ENCODE results near the gene AFAP1.

AFAP1 gene

DNA sequence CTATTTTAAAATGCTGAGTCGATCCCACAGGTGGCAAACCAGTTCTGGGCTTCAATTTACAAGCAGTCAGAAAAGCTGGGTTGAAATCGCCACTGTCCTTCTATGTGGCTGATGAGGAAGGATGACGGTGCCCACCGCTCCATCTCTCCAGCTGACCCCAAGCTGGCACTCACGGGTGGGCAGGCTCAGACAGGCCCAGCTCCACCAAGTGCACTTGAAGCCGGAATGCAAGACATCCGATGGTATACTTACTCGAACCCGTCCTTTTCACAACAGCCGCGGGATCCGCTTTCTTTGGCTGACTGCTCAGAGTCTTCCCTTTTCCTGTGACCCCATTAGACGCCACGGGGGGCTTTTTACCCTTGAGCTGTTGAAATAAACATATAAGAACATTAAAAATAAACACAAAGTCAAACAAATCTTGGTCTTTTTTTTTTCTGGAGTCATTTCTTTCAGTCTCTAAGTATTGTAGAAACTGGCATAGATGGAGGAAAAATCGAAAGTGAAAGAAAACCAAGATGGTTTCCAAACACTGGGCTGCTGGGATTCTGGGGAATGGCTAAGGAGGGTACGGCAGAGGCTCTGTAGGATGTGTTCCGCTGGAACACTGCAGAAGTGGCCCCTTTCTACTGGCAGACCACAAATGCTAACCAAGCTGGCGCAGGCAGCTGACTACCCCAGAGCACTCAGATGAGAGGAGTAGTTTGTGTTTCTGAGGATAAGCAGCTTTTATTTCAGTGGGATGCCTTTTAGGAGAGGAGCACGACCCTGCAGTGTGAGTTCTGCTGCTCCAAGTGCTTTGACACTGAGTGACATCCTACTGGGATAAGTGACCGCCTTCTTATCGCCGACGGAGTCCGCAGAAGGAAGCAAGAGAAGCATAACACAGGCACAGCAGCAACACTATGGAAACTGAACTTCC lies 160.9 kb downstream of the AFAP1 start:
- Mint-ChIP-seq H3K9me3 (no peaks in the 10 kb centered on the region), H3K4me1 (ENCODE audit: low read depth) (peaks cover 8% of the 10 kb centered on the region), H3K4me3 (no peak overlapping the region), H3K36me3 (ENCODE audit: low read depth) (no peaks in the 10 kb centered on the region), H3K27ac (no peak overlapping the region), H3K27me3 (peaks cover 5% of the 10 kb centered on the region)
- intact Hi-C loops (cut with micrococcal nuclease), result no loop called here

DNA sequence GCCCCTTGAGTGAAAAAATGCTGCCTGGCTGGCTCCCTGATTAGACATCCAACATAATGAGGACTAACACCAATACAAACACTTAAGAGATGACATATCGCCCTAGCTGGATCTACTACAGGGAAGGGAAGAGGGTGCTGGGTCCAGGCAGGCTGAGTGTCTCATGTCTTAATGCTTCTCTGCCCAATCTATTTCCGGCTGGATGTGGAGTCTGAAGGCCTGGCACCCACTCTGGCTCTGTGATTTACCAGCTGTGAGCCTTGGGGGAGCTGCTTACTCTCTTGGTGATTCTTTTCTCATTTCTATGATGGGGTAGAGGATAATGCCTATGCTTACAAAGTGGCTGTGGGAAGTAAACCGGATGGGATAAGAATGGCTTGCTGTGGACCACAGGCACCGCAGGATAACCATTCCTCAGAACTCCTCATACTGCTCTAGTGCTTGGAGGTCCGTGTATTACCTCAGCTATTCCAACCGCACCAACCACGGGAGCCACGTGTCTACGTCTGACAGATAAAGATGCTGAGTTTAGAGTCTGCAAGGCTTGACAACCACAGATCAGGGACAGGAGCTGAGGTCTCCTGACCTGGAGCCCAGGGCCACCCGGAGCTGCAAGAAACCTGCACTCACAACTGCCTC lies 161.7 kb downstream of the AFAP1 start:
- Mint-ChIP-seq H3K9me3 (no peaks in the 10 kb centered on the region), H3K27me3 (peaks cover 7% of the 10 kb centered on the region), H3K4me1 (ENCODE audit: low read depth) (peaks cover 8% of the 10 kb centered on the region), H3K36me3 (ENCODE audit: low read depth) (no peaks in the 10 kb centered on the region), H3K4me3 (no peak overlapping the region), H3K27ac (no peak overlapping the region)
- intact Hi-C loops (cut with micrococcal nuclease), result no loop called here

DNA sequence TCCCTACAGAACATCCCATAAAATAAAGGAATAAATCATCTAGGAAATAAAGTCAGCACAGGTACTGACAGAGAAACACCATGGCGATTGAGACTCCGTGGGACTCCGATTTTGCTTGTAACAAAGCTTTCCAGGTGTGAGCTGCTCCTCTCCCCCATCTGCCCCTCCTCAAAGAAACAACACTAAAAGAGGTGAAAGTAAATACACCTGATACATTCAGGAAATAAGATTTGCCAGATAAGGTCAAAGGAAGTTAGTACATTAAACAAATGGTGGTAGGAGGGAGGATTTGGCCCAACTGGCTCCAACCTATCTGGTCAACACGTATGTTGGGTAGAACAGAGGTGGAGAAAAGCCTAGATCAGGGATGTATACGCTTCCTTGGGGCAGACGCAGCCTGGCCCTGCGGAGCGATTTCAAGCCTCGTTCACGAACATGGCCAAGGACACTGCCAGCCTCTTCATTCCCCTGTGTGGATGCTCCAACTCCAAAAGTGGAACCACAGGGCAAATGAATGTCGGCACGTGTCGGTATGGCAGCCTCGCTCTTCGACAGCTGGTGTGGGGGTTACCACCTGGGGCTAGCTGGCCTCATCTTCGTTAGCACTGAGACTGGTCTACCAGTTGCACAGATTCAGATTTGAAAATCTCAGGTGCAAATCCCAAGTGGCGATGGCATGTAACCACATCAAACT lies 162.5 kb downstream of the AFAP1 start:
- Mint-ChIP-seq H3K27ac (no peak overlapping the region), H3K27me3 (peaks cover 10% of the 10 kb centered on the region), H3K4me1 (ENCODE audit: low read depth) (peaks cover 8% of the 10 kb centered on the region), H3K36me3 (ENCODE audit: low read depth) (no peaks in the 10 kb centered on the region), H3K4me3 (no peak overlapping the region), H3K9me3 (no peaks in the 10 kb centered on the region)
- intact Hi-C loops (cut with micrococcal nuclease), result no loop called here

DNA sequence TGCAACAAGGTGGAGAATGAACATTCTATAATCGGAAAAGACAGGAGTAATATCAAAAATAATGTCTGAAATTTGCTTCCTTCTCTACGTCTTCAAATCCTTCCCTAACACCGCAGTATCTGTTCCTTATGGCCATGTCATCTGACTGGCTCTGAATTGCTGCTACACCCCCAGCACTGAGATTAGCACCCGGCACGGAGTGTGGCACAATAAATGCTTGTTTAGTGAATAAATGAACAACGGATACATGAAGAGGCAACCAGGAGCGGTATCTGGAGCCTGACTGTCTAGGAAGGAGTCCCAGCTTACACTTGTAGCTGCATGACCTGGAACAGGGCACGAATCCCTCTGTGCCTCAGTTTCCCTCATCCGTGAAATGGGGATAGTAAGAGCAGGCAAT lies 164.3 kb downstream of the AFAP1 start:
- Mint-ChIP-seq H3K27me3 (peaks cover 19% of the 10 kb centered on the region), H3K9me3 (no peaks in the 10 kb centered on the region), H3K36me3 (ENCODE audit: low read depth) (no peaks in the 10 kb centered on the region), H3K4me3 (no peak overlapping the region), H3K4me1 (ENCODE audit: low read depth) (no peaks in the 10 kb centered on the region), H3K27ac (no peak overlapping the region)
- intact Hi-C loops (cut with micrococcal nuclease), result no loop called here

DNA sequence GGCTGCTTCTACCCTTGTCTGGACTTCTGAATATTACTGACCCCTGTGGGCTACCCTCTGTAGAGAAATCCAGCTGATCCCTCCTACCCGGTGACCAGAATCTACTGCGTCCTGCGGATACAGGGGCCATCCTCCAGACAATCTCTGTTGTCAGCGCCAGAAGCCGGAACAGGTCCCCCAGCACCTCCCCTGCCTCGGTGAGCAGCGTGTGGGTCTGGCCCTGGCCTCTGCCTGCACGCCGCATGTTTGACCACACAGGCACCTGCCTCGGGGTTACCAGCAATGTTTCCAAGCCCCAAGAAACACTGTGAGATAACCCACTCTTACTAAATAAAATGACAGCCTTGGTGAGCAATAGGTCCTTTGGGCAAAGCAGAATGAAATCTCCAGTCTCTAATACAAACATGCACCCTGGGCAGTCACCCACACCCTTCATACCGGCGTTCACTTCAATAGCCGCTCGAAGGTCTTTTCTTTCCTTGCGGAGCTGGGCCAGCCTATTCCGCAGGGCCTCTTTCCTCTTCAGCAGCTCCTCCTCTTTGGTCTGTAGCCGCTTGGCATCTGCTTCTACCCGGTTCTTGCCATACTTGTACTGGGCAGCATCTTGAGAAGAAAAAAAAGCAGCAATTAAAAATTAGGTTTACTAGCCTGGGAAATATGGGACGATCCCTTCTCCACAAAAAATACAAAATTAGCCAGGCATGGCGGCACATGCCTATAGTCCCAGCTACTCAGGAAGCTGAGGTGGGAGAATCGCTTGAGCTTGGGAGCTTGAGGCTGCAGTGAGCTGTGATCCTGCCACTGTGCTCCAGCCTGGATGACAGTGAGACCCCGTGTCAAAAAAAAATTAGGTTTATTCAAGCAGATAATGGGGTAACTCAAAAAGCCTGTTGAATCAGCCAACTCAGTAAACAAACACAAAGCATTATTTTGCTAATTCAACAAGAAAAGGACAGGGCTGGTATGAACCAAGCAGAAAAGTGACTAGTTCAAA lies 165.1 kb downstream of the AFAP1 start:
- Mint-ChIP-seq H3K36me3 (ENCODE audit: low read depth) (no peaks in the 10 kb centered on the region), H3K9me3 (no peaks in the 10 kb centered on the region), H3K4me1 (ENCODE audit: low read depth) (no peaks in the 10 kb centered on the region), H3K27ac (no peak overlapping the region), H3K27me3 (peaks cover 26% of the 10 kb centered on the region), H3K4me3 (no peak overlapping the region)
- intact Hi-C loops (cut with micrococcal nuclease), result no loop called here

DNA sequence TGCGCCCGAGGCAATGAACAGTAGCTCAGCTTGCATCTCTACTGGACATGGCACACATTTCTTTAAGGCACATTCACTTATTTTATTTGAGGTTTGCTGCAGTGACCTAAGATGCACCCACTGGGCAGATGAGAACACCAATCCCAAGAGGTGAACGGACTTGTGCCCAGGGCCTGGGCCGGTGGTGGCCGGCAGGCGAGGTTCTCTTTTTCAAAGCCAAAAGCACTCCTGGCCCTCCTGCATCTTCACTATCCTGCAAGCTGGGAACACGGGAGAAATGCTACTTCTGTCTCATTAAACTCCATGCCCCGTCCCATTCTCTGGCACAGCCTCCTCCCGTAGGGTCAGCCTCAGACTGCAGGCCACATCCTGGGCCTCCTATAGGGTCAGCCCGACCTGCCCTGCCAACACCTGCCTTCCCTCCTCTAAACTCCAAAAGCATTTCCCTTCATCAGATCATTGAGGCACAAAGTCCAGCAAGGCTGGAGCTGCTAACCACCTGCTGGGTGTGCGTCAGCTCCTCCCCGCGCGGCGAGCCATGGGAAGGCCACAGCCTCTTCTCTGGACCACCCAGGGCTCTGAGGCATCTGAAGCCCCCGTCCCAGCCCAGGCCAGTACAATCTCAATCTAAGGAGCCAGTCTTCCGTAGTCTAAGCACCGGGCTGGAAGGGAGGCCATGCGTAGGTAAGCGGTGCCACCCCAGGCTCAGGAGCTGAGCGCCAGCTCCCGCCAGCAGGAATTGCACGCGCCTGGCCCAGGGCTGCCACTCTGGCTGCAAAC lies 166.1 kb downstream of the AFAP1 start:
- H3K27me3 Mint-ChIP-seq, result peaks cover 29% of the 10 kb centered on the region
- no peaks in the 10 kb centered on the region for H3K36me3 Mint-ChIP-seq (ENCODE audit: low read depth)
- no peak overlapping the region for H3K4me3 Mint-ChIP-seq
- H3K9me3 Mint-ChIP-seq, result no peaks in the 10 kb centered on the region
- H3K27ac Mint-ChIP-seq, result no peak overlapping the region
- no peaks in the 10 kb centered on the region for H3K4me1 Mint-ChIP-seq (ENCODE audit: low read depth)
- intact Hi-C loops (cut with micrococcal nuclease), result no loop called here

DNA sequence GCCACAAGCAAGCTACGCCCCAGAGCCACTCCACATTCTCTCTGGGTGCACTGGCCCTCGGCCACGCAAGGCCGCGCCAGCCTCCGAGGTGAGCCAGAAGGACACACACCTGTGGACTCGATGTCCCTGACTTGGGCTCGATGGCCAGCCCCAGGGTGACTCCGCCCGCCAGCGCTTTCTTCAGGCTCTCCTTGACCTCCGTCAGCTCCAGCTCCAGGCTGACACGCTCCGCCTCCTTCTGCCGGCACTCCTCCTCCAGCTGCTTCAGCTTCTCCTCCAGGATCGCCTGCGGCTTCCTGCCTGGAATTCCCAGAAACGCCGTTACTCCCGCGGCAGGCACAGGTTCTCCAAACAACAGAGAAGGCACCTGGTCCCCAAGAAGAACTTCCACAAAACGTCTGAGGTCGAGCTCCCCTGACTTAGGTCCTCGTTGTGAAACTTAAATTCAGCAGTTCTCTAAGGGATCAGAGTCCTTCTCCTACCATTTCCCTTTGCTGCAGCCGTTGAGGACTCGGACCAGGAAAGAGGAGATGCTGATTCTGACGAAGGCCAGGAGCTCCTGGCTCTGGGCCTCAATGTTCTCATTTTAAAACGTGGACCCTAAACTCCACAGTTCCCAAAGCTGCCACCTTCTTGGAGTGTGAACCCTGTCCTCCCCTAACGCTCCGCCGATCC lies 166.8 kb downstream of the AFAP1 start:
- Mint-ChIP-seq H3K9me3 (no peaks in the 10 kb centered on the region), H3K4me3 (no peak overlapping the region), H3K27ac (no peak overlapping the region), H3K36me3 (ENCODE audit: low read depth) (no peaks in the 10 kb centered on the region), H3K4me1 (ENCODE audit: low read depth) (no peaks in the 10 kb centered on the region), H3K27me3 (peaks cover 30% of the 10 kb centered on the region)
- intact Hi-C loops (cut with micrococcal nuclease), result no loop called here

DNA sequence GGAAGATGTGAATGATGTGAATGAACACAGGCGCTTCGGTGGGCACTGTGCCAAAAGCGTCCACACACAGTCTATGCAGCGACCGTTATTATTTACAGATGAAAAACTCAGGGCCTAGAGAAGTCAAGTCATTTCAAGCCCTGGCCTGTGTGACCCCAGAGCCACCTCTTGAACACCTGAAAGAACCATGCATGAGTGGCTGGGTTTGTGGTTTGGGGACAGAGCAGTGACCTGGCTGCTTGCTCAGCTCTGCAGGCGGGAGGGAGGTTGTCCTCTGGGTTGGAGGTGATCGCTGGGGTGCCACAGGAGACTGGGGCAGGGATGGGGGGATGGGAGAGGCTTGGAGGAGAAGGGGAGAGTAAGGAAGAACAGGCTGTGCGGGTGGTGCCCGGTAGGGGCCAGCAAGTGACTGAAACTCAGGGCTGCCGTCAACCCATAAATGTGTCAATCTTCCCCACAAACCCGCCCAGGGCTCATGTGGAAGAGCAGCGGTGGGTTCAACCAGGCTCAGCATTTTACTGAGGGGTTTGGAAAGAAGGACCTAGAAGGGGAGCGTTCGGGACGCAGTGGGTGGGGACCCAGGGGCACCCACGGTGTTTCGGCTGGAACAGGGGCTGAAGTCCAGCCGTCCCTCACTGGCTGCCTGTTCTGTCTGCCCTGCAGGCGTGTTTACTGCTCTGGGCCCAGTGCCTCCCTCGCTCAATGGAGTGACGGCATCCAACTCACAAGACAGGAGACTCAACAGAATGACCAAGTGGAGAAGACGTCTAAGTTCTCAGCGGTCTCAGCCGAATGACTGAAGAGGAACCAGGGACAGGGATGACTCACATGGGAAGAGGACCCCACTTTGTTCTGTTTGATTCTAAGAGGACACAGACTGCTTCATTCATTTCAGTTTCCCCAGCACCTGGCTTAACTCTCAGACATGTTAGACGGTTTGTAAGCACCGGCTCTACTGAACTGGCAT lies 167.8 kb downstream of the AFAP1 start:
- no peaks in the 10 kb centered on the region for H3K4me1 Mint-ChIP-seq (ENCODE audit: low read depth)
- H3K9me3 Mint-ChIP-seq, result no peaks in the 10 kb centered on the region
- H3K27ac Mint-ChIP-seq, result no peak overlapping the region
- intact Hi-C loops (cut with micrococcal nuclease), result loop anchor here (2.0 kb wide), 1 partner anchor 31 kb away; no protein-coding TSS in a partner anchor
- H3K27me3 Mint-ChIP-seq, result peaks cover 30% of the 10 kb centered on the region
- no peak overlapping the region for H3K4me3 Mint-ChIP-seq
- H3K36me3 Mint-ChIP-seq (ENCODE audit: low read depth), result no peaks in the 10 kb centered on the region

DNA sequence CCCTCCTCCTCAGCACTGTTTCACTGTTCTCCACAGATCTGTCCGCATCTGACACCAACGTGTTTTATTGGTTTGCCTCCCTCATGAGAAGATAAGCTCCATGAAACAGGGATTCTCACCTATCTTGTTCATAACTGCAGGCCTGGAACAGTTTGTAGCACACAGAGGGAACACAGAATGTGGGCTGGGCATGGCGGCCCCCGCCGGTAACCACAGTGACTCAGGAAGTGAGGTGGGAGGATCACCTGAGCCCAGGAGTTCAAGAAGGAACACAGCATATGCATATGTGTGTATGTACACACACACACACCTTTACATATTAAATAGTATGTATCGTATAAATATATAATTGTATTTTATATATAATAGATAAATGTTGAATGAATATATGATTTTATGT lies 168.6 kb downstream of the AFAP1 start:
- no peaks in the 10 kb centered on the region for H3K4me1 Mint-ChIP-seq (ENCODE audit: low read depth)
- H3K27me3 Mint-ChIP-seq, result peaks cover 33% of the 10 kb centered on the region
- intact Hi-C loops (cut with micrococcal nuclease), result loop anchor here (2.0 kb wide), 1 partner anchor 32 kb away; no protein-coding TSS in a partner anchor
- no peak overlapping the region for H3K27ac Mint-ChIP-seq
- H3K36me3 Mint-ChIP-seq (ENCODE audit: low read depth), result no peaks in the 10 kb centered on the region
- no peak overlapping the region for H3K4me3 Mint-ChIP-seq
- H3K9me3 Mint-ChIP-seq, result no peaks in the 10 kb centered on the region

DNA sequence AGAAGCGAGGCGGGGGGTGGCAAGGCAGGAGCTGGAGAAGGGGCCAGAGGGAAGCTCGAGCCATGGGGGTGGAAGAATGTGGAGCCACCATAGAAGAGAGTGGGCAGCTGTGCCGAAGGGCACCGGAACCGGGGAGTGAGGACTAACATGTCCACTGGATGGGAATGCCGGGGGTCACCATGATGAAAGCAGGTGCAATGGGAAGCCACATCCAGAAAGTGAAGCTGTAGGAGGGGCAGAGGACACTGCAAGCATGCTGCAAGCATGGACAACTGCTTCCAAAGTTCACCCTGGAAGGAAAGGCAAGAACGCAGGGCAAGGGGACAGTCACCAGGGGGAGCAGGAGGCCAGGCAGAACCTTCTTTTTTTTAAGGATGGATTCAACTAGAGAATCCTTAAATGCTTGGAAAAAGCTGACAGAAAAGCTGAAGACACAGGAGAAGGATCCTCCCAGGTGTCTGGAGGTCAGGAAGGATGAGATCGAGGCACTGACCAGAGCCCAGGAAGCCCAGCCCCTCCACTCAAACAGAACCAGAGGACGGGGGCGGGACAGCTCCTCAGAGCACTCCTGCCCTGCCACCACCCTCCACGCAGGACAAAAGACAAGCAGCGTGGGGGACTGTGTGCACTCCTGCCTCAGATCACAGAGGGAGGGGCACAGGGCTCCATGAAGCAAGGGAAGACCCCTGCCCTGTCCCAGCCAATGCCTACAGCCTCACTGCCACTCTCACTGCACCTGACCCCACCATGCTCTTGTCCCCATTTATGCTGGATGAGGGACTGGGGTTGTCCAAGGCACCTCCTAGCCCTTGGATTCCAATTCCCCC lies 169.2 kb downstream of the AFAP1 start:
- Mint-ChIP-seq H3K36me3 (ENCODE audit: low read depth) (no peaks in the 10 kb centered on the region), H3K4me1 (ENCODE audit: low read depth) (no peaks in the 10 kb centered on the region), H3K9me3 (no peaks in the 10 kb centered on the region), H3K27ac (no peak overlapping the region), H3K4me3 (no peak overlapping the region), H3K27me3 (peaks cover 31% of the 10 kb centered on the region)
- intact Hi-C loops (cut with micrococcal nuclease), result loop anchor here (2.0 kb wide), 1 partner anchor 32 kb away; no protein-coding TSS in a partner anchor

All from dendritic cell treated with granulocyte-macrophage colony-stimulating factor and Interleukin-4, amounts not matched to agents 40 ng/mL and 50 ng/mL, for 4 days (primary cell).